NCI-H1417 treated with DMSO at 0.1 percent for 48 hours (cell line): ENCODE data around the gene MAT2A.

Source experiments
- DNase-seq: peaks from one replicate; lab custom pipeline; 2025; lab: John Stamatoyannopoulos, UW

MAT2A gene

DNA sequence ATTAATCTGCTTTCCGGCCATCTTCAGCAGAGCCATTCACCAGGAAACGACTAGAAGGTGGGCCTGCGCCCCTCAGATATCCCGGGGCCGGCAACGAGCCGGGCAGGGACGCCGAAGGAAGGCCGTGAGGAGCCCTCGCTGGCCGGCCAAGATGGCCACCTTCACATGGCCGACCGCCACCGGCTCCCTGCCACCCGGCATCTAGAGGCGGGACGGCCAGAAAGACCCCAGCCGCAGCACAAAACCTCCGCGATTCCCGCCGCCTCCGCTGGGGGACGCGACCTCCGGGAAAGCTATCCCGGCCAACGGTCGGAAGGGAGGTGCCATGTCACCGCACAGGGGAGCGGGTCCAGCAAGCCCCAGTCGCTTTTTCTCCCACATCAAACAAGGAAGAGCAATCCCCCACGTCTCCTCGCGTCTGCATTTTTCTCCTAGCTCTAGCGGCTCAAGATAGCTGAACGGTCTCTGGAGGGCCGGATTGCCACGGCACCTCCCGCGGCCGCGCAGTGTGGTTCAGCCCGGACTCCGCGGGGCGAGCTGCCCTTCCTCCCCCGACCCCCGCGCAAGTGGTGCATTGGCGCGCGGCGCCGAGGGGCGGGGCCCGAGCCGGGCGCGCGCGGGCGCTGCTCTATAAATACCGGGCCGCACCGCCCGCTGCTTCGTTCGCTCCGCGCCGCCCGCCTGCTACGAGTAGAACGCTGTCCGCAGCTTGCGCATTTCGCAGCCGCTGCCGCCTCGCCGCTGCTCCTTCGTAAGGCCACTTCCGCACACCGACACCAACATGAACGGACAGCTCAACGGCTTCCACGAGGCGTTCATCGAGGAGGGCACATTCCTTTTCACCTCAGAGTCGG is at the start of gene MAT2A:
Gene MAT2A, plus strand, starts transcription at position 662 of the 854 bp plus-strand sequence. Its CDS starts 120 bp downstream, at position 782.
- peak; percentile 60 for DNase-seq

DNA sequence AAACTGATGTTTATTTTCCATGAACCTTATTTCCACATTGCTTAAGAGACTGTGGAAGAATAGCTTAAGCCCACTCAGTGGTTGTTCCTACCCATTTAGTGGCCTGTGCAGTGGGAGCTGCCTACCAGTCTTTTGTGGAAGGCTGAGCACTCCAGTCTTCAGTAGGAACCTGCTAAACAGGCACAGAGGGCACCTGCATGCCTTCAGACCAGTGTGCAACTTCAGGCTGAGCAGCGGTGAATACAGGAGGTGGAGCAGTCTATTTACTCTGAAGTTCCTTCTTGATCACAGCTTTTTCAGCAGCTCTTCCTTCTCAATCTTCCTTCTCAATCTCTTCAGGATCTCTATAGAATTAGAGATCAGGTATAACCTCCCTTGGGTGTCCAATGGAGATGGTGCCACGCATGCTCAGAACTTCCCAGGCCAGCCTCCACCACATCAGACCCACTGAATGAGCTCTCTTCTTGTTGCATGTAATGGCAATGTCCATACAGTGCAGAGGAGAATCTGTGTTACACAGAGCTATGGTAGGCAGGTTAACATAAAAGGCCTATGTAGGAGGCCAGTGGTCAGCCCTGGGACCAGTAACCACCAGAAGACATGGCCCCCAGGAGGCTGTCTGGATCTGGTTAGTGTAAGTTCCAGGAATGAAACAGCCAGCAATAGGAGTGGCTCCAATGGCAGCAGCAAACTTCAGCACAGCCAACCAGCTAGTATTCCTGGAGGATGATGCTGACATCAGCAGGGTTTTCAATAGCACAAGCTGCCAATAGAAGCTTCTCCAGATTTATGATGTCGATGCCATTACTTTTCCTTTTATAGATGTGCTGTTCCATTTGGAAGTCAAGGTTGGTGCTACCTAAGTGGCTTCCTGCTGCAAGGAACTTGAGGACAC is 47.9 kb upstream of the MAT2A start:
- DNase-seq: no peak

DNA sequence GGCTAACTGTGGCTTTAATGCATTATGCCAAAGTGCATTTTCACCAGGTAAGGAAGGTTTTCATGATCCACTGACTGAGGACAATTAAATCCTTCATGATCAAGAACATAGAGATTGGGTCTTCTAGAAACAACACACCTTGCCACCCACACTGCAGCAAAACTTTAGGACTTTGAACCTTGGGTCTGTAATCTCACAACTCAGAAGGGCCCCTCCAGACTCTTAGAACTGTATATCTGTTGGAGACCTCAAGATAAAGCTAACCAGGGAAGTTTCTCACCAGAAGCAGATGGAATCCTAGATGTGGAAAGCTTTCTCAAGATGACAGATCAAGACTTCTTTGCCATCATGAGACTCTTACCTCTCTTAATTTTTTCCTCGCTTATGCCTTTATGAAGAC is 42.5 kb upstream of the MAT2A start:
- DNase-seq: no peak

DNA sequence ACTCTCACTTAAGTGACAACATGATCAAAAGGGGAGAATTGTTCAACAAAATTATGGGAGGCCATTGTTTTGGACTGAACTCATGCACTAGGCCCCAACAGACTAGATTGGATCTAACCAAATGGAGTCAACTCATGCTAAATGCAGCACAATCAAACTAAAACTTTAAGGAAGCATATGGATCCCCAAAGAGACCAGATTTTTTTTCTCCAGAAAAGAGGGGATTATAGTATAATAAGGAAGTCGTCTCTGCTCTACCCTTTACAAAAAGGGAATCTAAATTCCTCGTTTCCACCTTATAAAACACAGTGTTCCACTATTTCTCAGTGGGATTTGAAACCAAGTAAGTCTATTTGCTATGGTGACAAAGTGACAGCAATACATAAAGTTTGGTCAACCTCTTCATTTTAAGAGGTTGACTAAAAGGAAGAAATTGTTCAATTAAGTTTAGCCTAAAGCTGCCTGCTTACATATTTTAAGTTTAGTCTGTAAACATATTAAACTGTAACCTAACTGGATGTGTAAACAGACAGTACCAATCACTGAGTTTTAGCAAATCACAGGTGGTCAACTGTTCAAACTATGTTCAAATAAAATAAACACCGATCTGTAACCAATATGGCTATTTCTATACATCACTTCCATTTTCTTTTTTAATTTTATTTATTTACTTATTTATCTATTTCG is 40.9 kb upstream of the MAT2A start:
- DNase-seq: no peak

DNA sequence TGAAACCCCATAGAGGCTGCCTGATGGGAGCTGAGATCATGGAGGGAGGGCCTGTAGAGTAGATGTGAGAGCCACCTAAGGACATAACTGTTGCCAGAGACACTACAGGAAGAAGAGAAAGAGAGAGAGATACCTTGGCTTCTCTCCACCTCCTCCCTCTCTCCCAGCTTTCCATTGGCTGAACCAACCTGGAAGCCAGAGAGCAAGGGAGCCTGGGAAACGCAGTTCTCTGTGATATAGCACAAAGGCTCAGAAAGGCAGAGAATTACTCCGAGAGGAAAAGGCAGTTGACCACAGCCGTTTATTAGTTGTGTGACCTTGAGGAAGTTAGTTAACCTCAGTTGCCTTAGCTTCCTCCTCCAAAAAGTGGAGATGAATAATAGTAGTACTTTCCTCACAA is 37.7 kb upstream of the MAT2A start:
- DNase-seq: no peak

DNA sequence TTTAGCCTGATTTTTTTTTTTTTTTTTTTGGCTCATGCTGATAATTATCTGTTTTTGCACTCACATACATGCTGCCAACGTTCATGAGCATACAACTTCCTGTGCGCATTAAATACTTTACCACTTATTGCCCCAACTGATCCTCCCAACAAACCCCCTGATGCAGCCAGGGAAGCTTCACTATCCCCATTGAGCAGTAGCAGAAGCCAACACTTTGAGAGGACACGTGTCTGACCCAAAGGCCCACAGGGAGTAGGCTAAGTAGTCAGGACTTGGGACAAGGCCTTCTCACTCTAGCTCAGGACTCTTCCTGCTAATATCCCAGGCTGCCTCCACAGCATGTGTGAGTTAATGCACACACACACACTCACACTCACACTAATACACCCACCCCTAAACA is 36.2 kb upstream of the MAT2A start:
- no peak for DNase-seq

DNA sequence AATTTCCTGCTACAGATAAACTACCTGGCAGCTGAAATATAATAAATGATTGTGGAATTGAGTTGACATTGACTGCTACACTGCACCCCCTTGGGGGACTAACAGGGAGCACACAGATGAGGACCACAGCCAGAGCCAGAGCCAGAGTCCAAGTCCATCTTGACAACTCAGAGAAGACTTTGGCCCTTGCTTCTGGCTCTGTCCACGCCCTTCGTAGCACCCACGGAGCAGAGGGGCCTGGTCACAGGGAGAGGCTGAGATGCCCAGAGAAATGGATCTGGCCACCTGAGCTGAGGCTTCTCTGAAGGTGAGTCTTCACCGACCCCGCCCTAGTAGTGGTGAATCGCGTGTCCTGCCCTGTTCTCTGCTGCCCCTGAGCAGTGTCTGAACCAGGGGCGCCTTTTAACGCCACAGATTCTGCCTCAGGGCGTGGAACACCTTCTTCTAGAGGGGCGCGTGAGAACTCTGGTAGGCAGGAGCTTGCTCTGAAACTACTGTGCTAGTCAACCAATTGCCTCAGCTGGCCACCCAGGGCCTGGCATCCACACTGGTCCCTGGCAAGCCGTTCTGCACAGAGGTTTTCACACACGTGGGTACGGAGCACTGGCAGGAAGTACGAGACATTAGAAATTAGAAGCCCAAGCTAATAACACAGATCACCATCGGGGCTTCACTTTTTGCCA is 35.7 kb upstream of the MAT2A start:
- DNase-seq: no peak

DNA sequence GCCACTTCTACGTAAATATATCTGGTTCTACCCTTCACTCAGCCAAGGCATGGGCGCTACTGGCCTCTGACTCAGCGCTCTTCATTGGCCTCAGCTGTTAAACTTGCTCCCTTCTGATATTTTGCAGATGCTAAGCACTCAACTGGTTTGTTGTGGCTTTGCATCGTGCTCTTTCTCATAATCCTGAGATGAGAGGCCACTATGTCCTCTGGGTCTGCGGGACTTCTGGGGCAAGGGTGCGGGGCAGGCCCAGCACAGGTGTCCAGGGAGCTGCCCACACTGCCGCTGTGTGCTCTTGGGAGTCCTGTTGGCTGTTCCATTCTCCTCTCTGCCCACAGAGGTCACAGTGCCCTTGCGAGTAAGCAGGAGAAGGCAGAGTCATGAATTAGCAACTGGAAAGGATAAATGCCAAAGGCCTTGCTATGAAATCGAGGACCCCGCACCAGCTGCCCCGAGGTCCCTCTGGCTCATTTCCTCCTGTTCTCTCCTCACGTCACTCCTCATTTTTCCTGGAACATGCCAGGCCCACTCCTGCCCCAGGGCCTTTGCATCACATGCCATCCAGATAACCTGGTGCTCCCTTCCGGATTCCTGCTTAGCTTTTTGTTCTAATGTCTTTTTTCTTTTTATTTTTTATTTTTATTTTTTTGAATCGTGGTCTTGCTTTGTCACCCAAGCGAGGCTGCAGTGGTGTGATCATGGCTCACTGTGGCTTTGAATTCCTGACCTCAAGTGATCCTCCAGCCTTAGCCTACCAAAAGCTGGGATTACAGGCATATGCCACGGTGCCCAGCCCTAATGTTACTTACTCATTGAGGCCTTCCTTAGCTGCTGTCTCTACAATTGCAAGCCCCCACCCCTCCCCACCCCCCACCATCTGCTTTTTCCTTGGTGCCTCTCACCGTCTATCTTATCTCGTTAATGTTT is 34.9 kb upstream of the MAT2A start:
- no peak for DNase-seq

DNA sequence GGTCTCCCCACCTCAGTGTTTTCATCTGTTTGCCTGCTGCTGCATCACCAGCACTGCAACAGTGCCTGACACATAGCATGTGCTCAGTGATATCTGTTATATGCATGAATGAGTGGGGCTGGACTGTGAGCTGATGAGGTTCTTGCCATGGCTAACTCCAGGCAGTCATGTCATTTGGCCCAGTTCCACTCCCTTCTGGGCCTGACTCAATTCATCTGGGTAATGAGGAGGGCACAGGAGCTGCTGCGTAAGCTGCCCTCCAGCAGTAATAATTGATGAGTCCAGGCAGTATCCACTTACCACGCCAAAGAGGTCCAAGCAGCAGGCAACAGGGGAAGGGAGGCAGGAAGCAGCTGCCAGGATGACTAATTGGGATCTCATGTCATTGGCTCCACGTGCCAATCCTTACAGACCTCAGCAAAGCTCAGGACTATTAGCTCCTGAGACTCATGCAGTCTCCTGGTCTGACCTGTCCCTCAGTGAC is 34.1 kb upstream of the MAT2A start:
- no peak for DNase-seq

DNA sequence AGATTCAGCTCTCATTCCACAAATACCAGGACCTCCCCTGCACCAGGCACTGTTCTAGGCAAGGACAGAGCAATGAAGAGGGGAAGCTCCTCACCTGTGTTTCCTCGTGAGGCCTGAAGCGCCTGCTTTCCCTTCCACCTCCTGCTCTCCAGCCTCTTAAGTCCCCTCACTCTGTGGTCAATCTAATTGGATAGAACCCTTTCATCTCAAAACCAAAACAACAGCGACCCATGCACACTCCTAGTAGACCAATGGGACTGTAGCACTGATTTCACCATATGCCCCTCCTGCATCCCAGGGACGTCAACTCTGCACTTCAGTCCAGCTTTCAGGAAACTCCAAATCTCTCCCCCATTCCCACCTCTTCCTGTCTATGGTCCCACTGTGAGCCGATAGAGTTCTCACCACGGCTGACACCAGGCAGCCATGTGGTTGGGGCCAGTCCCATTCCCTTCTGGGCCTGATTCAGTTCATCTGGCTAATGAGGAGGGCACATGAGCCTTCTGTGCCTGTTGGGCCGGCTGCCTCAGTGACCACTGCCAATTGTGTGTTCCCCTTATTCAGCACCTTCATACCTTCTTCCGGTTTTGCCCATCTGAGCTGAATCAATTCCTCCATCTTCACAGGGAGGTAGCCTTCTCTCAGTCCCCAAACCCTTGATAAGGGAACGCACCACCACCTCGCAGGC is 33.3 kb upstream of the MAT2A start:
- no peak for DNase-seq

DNA sequence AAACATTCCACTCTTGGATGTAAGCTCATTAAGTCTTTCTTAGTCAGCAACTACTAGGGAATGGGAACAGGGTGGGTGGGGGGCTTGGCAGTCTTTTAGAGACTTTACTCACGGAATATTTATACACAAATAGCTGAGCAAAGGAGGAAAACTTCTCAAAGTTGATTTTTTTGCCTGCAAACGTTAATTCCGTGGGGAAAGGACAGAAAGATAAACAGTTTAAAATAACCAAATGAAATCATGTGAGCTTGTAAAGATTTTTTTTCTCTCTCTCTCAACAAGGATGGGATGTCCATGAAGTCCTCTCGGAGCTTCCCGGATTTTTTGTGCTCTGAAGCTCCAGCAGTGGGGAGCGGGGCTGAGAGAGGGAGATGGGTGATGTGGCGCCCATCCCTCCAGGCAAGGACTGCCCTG is 32.2 kb upstream of the MAT2A start:
- no peak for DNase-seq

DNA sequence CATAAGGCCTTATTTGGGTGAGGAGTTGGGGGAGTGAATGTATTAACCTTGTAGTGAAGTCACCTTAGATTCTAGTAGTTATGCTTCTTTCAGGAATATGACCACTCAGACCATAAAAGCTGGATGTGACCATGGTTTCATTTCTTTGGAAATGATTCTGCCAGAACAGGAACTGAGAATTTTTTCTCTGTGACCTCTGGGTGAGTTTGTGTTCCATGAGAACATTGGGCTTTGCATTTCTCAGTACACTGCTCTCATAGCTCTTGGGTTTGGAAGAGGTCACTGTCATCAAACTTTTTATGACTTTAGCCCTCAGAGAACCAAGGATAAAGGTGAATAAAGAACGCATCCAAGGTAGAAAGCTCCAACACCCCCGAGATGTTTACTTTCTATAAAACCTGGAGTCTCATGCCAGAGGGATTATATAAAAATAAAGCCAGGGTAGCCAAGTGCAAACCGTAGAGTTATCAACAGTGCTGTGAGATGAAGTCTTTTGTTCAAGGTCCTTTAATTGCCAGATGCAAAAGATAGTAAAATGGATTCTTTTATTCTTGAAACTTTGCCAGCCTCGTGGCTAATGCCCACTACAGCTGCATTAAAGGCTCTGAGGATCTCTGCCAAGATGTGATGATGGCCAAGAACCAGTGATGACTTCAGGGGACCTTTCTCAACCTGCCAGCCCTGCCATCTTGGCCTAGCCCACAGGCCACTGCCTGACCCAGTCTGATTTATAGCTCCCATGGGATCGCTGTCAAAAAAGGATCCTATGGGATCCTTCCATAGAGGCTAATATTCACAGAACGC is 27.8 kb upstream of the MAT2A start:
- DNase-seq: no peak

DNA sequence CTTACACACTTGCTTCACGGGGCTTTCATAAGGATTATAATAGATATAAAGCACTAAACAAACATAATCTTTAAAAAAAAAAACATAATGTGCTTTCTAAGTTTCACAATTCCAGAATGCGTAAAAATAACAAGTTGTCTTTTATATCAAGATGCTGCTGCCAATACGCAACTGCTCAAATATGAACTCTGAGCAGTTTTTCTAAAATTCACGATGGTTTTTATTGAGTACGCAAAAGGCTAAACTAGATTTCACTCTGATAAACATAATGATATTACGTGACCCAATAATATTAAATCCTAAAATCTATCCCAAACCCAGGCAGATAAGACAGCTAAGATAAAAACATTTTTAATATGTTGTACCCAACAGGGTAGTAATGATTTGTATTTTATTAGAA is 24.6 kb upstream of the MAT2A start:
- DNase-seq: no peak

DNA sequence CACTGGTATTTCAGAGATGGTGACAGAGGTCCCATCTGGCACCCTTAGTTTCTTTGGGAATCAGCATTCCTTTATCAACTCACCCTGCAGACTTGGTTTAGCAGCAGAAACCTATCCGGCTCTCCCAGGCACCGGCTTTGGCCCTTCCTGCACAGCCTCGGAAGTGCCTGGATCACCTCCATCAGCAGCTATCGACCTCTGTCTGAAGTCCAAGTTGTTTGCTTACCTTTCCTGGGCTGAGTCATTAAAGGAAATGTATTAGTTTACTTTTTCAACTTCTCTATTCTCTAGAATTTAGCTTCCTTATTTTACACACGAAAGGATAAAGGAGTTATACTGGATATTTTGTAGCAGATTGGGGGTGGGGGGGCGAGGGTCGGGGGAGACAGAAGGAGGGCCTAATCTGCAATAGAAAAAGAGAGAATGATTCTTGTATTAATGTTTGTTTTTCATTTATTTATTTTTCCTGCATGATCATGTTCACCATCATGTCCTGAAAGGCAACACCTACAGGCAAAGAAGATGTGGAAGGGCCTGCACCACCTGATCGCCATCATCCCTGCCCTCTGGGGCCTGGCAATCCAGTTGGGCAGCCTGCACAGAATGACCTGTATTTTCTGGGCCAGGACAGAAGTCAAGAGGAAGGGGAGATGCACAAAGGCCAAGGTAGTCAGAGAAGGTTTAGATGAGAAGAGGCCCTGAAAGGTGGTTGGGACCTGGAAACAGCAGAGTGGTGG is 22.1 kb upstream of the MAT2A start:
- no peak for DNase-seq

DNA sequence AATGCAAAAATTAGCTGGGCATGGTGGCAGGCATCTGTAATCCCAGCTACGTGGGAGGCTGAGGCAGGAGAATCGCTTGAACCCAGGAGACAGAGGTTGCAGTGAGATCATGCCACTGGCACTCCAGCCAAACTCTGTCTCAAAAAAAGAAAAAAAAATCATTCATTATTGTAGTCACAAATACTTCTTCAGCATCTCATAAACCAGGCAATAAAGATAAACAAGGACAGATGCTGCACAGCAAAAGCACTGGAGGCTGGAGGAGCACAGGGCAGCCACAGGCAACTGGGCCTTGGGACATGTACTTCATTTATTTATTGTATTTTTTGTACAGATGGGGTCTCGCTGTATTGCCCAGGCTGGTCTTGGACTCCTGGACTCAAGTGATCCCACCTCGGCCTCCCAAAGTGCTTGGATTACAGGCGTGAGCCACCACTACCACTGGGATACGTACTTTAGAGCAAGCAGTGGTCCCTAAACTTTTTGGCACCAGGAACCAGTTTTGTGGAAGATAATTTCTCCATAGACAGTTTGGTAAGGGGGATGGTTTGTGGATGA is 16.8 kb upstream of the MAT2A start:
- no peak for DNase-seq

DNA sequence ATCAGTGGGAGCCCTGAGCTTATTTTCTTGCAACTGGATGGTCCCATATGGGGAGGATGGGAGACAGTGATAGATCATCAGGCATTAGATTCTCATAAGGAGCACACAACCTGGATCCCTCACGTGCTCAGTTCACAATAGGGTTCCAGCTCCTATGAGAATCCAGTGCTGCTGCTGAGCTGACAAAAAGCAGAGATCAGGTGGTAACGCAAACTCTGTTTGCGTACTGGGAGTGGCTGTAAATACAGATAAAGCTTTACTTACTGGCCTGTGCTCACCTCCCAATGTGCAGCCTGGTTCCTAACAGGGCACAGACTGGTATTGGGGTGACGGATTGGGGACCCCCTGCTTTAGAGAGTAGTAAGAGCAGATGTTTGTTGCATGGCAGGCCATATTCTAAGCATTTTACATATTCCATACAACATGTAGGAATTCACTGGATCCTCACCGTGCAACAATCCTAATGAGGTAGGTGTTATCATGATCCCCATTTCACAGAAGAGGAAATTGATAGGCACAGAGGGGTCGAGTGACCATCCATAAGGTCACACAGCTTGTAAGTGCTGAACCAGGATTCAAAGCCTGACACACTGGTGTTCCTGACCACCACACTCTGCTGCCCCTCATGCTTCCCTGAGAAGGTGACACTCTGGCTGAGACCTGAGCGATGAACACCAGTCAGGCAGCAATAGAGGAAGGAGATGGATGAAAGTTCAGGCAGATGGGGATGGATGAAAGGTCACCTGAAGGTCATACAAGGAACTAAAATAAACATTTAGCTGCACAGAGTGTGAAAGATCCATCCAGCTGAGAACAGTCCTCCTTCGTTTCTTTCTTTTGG is 15.7 kb upstream of the MAT2A start:
- DNase-seq: no peak

DNA sequence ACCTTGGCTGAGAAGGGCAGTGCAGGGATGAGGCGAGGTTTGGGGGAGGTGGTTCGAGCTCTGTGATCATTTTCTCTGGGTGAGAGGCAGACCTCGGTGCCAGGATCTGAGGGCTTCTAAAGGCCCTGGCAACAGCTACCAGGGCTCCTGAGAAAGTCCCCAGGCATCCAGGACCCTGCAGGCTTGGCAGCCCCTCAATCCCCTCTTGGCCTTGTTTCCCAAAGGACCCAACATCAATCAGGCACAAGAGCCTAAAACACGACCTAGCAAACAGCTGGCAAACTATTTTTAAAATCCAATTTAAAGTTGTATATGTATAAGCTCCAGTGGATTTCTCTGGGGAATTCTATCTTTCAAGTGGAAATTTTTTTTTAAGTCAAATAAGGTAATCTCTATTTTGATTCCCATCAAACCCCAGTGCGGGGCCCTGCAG is 15.0 kb upstream of the MAT2A start:
- no peak for DNase-seq
